HepG2 (cell line): ENCODE data around the gene ZNF341. TPM values are rescaled to one million over a fixed set of nuclear protein-coding genes. Genes with fewer than 3 reads are reported as not detected.

Experiments used
- ATAC-seq: fragments of 200-7000 bp; cut with Tn5 transposase; 3 replicates; pipeline ENCODE4 v1.9.1; 2020; ENCODE audit warnings: mild to moderate bottlenecking, moderate library complexity
- BruUV-seq: library from RNA; stranded (reverse); fragments of 400-500 nt; replicated peaks from 2 replicates; lab custom pipeline; 2021; lab: Mats Ljungman, UMichigan
- CTCF ChIA-PET: fragments of 300-600 bp; formaldehyde crosslinking; extraction: SDS; loops from one replicate; lab custom pipeline; 2021; ENCODE audit warnings: low total read pairs, inconsistent platforms, low intra/inter-chr PET ratio; lab: Yijun Ruan, JAX
- POLR2A ChIA-PET: fragments of 350-600 bp; sonication (Branson Sonifier 250); formaldehyde crosslinking; loops from one replicate; lab custom pipeline; 2020; ENCODE audit warnings: antibody characterized with exemption, inconsistent platforms; lab: Yijun Ruan, JAX
- DNase-seq: peaks from one replicate; pipeline ENCODE4 v3.0.0-alpha.2; 2015; ENCODE audit warnings: low spot score
- FAIRE-seq: peaks from 3 replicates; lab custom pipeline; 2011; peaks lifted over from hg19 to GRCh38; lab: Jason Lieb, UNC
- H2AFZ ChIP-seq: one replicate; pipeline ENCODE4 v1.6.1; 2011; ENCODE audit warnings: low read length, inconsistent platforms
- H3K27ac ChIP-seq: fragments of 300-600 bp; 3 replicates; pipeline ENCODE4 v1.8.0; 2011; ENCODE audit warnings: mixed run types, mild to moderate bottlenecking, mixed read lengths, low read length, inconsistent platforms; ENCODE audit not compliant: insufficient read depth; ENCODE audit errors: extremely low read length
- H3K27me3 ChIP-seq, 2 experiments: fragments of 200-600 bp in 1 of 2; 2 replicates in 1 of 2; 3 replicates in 1 of 2; pipeline versions ENCODE4 v1.6.0 to v1.8.0; 2011; ENCODE audit warnings: low read length in 2 of 2, mild to moderate bottlenecking in 2 of 2, moderate library complexity in 2 of 2, inconsistent platforms in 1 of 2; ENCODE audit not compliant: insufficient read depth in 2 of 2, control insufficient read depth in 1 of 2
- H3K36me3 ChIP-seq, 2 experiments: fragments of 200-600 bp in 1 of 2; replicated peaks in 1 of 2; 2 replicates in 1 of 2; 3 replicates in 1 of 2; pipeline versions ENCODE4 v1.5.1 to v1.8.0; 2011; ENCODE audit warnings: low read length in 2 of 2, inconsistent platforms in 1 of 2; ENCODE audit not compliant: insufficient read depth in 2 of 2, control insufficient read depth in 1 of 2
- H3K4me1 ChIP-seq: 2 replicates; pipeline ENCODE4 v1.5.1; 2012; ENCODE audit warnings: low read length, inconsistent platforms; ENCODE audit not compliant: insufficient read depth
- H3K4me2 ChIP-seq: 2 replicates; pipeline ENCODE4 v1.6.0; 2011; ENCODE audit warnings: low read depth, low read length, inconsistent platforms
- H3K4me3 ChIP-seq, 3 experiments: fragments of 200-600 bp in 1 of 3; sonication (generic), shearing (Covaris generic) in 1 of 3; replicated peaks in 1 of 3; 2 replicates each; pipeline ENCODE4 v1.5.1; 2011 to 2016; ENCODE audit warnings: low read length in 3 of 3, inconsistent platforms in 2 of 3, low read depth in 2 of 3, mild to moderate bottlenecking in 2 of 3, control low read depth in 1 of 3, mixed read lengths in 1 of 3; ENCODE audit not compliant: insufficient read depth in 1 of 3
- H3K79me2 ChIP-seq: one replicate; pipeline ENCODE4 v1.6.1; 2011; ENCODE audit warnings: low read length, inconsistent platforms; ENCODE audit not compliant: insufficient read depth
- H3K9ac ChIP-seq: 2 replicates; pipeline ENCODE4 v1.6.0; 2011; ENCODE audit warnings: mild to moderate bottlenecking, low read depth, low read length, inconsistent platforms; ENCODE audit not compliant: insufficient read depth
- H3K9me3 ChIP-seq: 2 replicates; pipeline ENCODE4 v1.5.1; 2012; ENCODE audit warnings: mild to moderate bottlenecking, low read length
- H4K20me1 ChIP-seq: 2 replicates; pipeline ENCODE4 v1.6.0; 2011; ENCODE audit warnings: inconsistent platforms, mild to moderate bottlenecking, low read length, moderate library complexity; ENCODE audit not compliant: insufficient read depth
- BRF2 ChIP-seq: sonication (generic); formaldehyde crosslinking; IDR thresholded peaks from 2 replicates; pipeline ENCODE4 v1.8.1; 2022; ENCODE audit warnings: mild to moderate bottlenecking, missing genetic modification reagents
- HOXA3 ChIP-seq: sonication (generic); formaldehyde crosslinking; IDR thresholded peaks from 2 replicates; pipeline ENCODE4 v1.5.0; 2020; ENCODE audit warnings: missing genetic modification reagents
- NCOR1 ChIP-seq: fragments of 200-600 bp; sonication (generic); IDR thresholded peaks from 2 replicates; pipeline ENCODE4 v1.7.0; 2017; ENCODE audit warnings: antibody characterized with exemption, low read length, borderline replicate concordance
- SSRP1 ChIP-seq: IDR thresholded peaks from 2 replicates; pipeline ENCODE4 v1.6.1; 2016; ENCODE audit warnings: control low read depth
- THAP11 ChIP-seq: IDR thresholded peaks from 2 replicates; pipeline ENCODE4 v1.6.1; 2016; ENCODE audit warnings: missing biosample characterization, missing genetic modification reagents
- ZBTB43 ChIP-seq: sonication (generic); formaldehyde crosslinking; conservative IDR thresholded peaks from 2 replicates; pipeline ENCODE4 v1.4.0; 2020; ENCODE audit warnings: missing genetic modification reagents
- ZNF232 ChIP-seq: sonication (generic); formaldehyde crosslinking; IDR thresholded peaks from 2 replicates; pipeline ENCODE4 v1.4.0; 2020; ENCODE audit warnings: missing genetic modification reagents, borderline replicate concordance
- ZNF256 ChIP-seq: sonication (generic); formaldehyde crosslinking; conservative IDR thresholded peaks from 2 replicates; pipeline ENCODE4 v1.4.0; 2020; ENCODE audit warnings: missing genetic modification reagents
- ZNF264 ChIP-seq: sonication (generic); formaldehyde crosslinking; IDR thresholded peaks from 2 replicates; pipeline ENCODE4 v1.4.0; 2020; ENCODE audit warnings: missing genetic modification reagents
- ZNF296 ChIP-seq: sonication (generic); formaldehyde crosslinking; conservative IDR thresholded peaks from 2 replicates; pipeline ENCODE4 v1.5.0; 2020; ENCODE audit warnings: mild to moderate bottlenecking, missing genetic modification reagents
- ZNF441 ChIP-seq: sonication (generic); formaldehyde crosslinking; IDR thresholded peaks from 2 replicates; pipeline ENCODE4 v1.7.0; 2021; ENCODE audit warnings: missing genetic modification reagents, borderline replicate concordance
- ZNF557 ChIP-seq: sonication (generic); formaldehyde crosslinking; IDR thresholded peaks from 2 replicates; pipeline ENCODE4 v1.4.0; 2020; ENCODE audit warnings: missing genetic modification reagents
- ZNF563 ChIP-seq: sonication (generic); formaldehyde crosslinking; IDR thresholded peaks from 2 replicates; pipeline ENCODE4 v1.8.0; 2022; ENCODE audit warnings: mild to moderate bottlenecking, moderate library complexity, missing genetic modification reagents
- ZNF598 ChIP-seq: sonication (generic); formaldehyde crosslinking; IDR thresholded peaks from 2 replicates; pipeline ENCODE4 v1.5.1; 2020; ENCODE audit warnings: mild to moderate bottlenecking, missing genetic modification reagents, borderline replicate concordance
- WGBS: methylation state at CpG from one replicate; pipeline ENCODE4 v1.1.6; 2017; ENCODE audit warnings: low lambda C conversion rate; 5-methylcytosine and 5-hydroxymethylcytosine counted together
- in situ Hi-C: cut with HindIII; loops from 2 replicates; pipeline ENCODE4 v1.10.0; 2017; ENCODE audit warnings: low pct_unique_long_range_greater_than_20kb; ENCODE audit not compliant: extremely low pct_ligation_motif_present
- intact Hi-C: fragments of 100-400 bp; cut with micrococcal nuclease; formaldehyde crosslinking; loops from one replicate; pipeline ENCODE4 v1.10.0; 2022; ENCODE audit not compliant: unreplicated experiment
- polyA plus RNA-seq, 8 experiments: library from polyadenylated mRNA; depleted of rRNA in 3 of 8; stranded (reverse) in 7 of 8; unstranded in 1 of 8; fragments of >200 nt; fragmentation: Illumina TruSeq in 4 of 8; extraction: Trizol in 4 of 8; gene quantifications; 2 replicates each; pipeline versions ENCODE4 v1.2.1 to v1.2.3, GENCODE V29; 2011 to 2016; ENCODE audit warnings: low read depth in 4 of 8, missing spikeins in 1 of 8, mixed read lengths in 1 of 8; ENCODE audit not compliant: insufficient read depth in 1 of 8
- total RNA-seq, 5 experiments: library from RNA; depleted of rRNA; stranded (reverse); fragments of >200 nt; fragmentation: Illumina TruSeq; extraction: Trizol; gene quantifications; 2 replicates each; pipeline ENCODE4 v1.2.3, GENCODE V29; 2016; ENCODE audit warnings: low read depth in 1 of 5
- TF ChIP-seq, protein P1 (sequence below): sonication (generic); formaldehyde crosslinking; IDR thresholded peaks from 2 replicates; pipeline ENCODE4 v1.8.0; 2023; ENCODE audit warnings: mild to moderate bottlenecking, missing genetic modification reagents
- TF ChIP-seq, protein P2 (sequence below): IDR thresholded peaks from 2 replicates; pipeline ENCODE4 v1.6.1; 2016; ENCODE audit warnings: low read depth
- TF ChIP-seq, protein P3 (sequence below): sonication (generic); formaldehyde crosslinking; IDR thresholded peaks from 2 replicates; pipeline ENCODE4 v1.5.0; 2020; ENCODE audit warnings: missing genetic modification reagents

Gene ZNF341
- total and polyA plus RNA-seq, 2 of the 13 experiments (the other 11 are each of a cell fraction or from before 2014, with no cell fraction given) = 1.1 to 2.2 TPM

- peak; percentile 93 for TF ChIP-seq SSRP1 (CRISPR knock-in tag)
- no peak; the same call in 1 of the 2 replicates for TF ChIP-seq ZNF557 (CRISPR knock-in tag)
- no peak for TF ChIP-seq BRF2 (CRISPR knock-in tag)
- no peak; the same call in 1 of the 2 replicates for TF ChIP-seq HOXA3 (CRISPR knock-in tag)
- TF ChIP-seq, protein P1, sequence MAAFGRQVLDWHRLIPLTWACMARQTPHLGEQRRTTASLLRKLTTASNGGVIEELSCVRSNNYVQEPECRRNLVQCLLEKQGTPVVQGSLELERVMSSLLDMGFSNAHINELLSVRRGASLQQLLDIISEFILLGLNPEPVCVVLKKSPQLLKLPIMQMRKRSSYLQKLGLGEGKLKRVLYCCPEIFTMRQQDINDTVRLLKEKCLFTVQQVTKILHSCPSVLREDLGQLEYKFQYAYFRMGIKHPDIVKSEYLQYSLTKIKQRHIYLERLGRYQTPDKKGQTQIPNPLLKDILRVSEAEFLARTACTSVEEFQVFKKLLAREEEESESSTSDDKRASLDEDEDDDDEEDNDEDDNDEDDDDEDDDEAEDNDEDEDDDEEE (CRISPR knock-in tag) = no peak; the same call in 1 of the 2 replicates
- no peak; the same call in none of the 2 replicates for TF ChIP-seq ZNF441 (CRISPR knock-in tag)
- no peak for TF ChIP-seq NCOR1
- TF ChIP-seq ZNF563 (CRISPR knock-in tag) = no peak
- TF ChIP-seq ZNF264 = peak; percentile 42
- TF ChIP-seq, all 625 proteins: peak for 207
Measured at GRCh38 chr20:33731693-33732165, at the start of gene ZNF341 (continued).

DNA sequence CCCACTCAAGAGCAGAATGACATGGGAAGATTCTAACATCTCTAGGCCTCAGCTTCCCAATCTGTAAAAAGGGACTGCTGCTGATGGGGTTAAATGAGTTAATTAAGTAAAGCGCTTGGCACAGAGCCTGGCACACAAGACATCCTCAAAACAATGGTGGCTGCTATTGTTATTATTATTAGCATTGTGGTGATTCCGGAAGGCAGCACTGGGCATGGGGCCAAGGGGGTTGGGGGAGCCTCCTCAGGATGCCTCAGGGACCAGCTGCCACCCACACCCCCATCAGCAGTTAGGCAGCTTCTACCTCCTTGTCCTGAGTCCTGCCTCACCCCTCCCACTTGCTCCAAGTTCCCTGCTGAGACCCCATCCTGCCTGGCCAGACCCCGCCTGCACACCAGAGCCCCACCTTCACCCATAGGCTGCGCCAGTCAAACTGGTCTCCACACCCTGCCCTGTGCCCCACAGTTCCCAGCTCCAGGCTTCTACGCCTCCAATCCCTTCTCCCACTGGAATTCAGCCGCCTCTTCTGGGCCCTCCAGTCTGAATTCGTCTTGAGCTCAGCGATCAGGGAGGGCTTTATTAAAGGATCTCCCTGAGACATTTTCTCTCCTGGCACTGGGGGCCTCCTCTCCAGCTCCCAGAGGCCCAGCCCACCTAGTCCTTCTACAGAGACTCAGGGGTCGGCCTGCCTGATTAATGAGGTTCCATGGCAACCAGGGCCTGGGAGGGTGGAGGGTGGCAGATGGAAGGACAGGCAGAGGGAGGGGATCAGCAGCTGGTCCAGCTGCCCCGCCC, 47.1 kb upstream of the ZNF341 start:
- H4K20me1 ChIP-seq = no peaks in the 10 kb centered on the region
- ATAC-seq (no peak), DNase-seq (no peak), FAIRE-seq (no peak)
- H3K9me3 ChIP-seq = no peaks in the 10 kb centered on the region
- H3K36me3 ChIP-seq = peaks cover 4 to 6% of the 10 kb centered on the region in 2 experiments; a peak in 3 of 5 replicates
- H3K4me2 ChIP-seq = peak overlapping the region; percentile 99
- peaks cover 51% of the 10 kb centered on the region for H3K4me1 ChIP-seq
- H3K9ac ChIP-seq = peak overlapping the region; percentile 69
- no peaks in the 10 kb centered on the region for H3K27me3 ChIP-seq
- peak overlapping the region; percentile 56 for H3K27ac ChIP-seq
- in situ Hi-C loops = no loop called here
- intact Hi-C loops = loop anchor here (1.0 to 5.0 kb wide), 2 partner anchors 10 to 128 kb away; partner anchors contain the start of genes CHMP4B and NECAB3
- 77% methylated on average over 9 of the region's 10 CpGs for WGBS
- H3K4me3 ChIP-seq = peak overlapping the region; percentile 58 to 82 (median 65)
- ChIA-PET POLR2A (interaction anchor here (1.4 to 2.5 kb wide), 3 partner anchors 10 to 47 kb away, joined by 5 to 17 read pairs (median 14); partner anchors contain the start of genes NECAB3 and ZNF341), CTCF (no interaction called here)
- BruUV-seq = no TSS peak
- H3K79me2 ChIP-seq = peaks cover 21% of the 10 kb centered on the region
- H2AFZ ChIP-seq = no peak overlapping the region
- TF ChIP-seq THAP11 (CRISPR knock-in tag) (no peak), ZNF296 (no peak), ZNF598 (CRISPR knock-in tag) (no peak), ZBTB43 (CRISPR knock-in tag) (no peak), ZNF256 (CRISPR knock-in tag) (no peak), ZNF232 (CRISPR knock-in tag) (no peak)
- TF ChIP-seq, protein P2, sequence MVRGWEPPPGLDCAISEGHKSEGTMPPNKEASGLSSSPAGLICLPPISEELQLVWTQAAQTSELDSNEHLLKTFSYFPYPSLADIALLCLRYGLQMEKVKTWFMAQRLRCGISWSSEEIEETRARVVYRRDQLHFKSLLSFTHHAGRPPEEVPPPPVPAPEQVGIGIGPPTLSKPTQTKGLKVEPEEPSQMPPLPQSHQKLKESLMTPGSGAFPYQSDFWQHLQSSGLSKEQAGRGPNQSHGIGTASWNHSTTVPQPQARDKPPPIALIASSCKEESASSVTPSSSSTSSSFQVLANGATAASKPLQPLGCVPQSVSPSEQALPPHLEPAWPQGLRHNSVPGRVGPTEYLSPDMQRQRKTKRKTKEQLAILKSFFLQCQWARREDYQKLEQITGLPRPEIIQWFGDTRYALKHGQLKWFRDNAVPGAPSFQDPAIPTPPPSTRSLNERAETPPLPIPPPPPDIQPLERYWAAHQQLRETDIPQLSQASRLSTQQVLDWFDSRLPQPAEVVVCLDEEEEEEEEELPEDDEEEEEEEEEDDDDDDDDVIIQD (CRISPR knock-in tag) = no peak
- TF ChIP-seq, protein P3, sequence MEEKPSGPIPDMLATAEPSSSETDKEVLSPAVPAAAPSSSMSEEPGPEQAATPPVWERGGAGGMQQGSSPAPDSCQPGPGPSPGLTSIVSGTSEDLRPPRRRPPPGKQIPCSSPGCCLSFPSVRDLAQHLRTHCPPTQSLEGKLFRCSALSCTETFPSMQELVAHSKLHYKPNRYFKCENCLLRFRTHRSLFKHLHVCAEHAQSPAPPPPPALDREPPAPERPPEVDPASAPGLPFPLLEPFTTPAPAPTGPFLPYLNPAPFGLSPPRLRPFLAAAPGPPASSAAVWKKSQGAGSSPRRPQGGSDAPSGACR (CRISPR knock-in tag) = no peak
